ENCODE measurements around the gene ITPR1. TPM values are rescaled to one million over a fixed set of nuclear protein-coding genes. Genes with fewer than 3 reads are reported as not detected.

The ITPR1 gene
- total RNA-seq, 4 donors from 2014 or later, result 56.1 to 71.2 (median 61.9) TPM

- Histone ChIP-seq H3K27me3 (no peaks in the 10 kb centered on the region), H3K4me3 (no peak overlapping the region), H3K9me3 (no peaks in the 10 kb centered on the region), H3K4me1 (no peaks in the 10 kb centered on the region), H3K27ac (no peak overlapping the region), H3K36me3 (no peaks in the 10 kb centered on the region)
- DNase-seq (ENCODE audit: low spot score in 2 of 2), result no peak
- whole genome bisulfite sequencing, 2 donors, result 88 to 96% methylated on average over 1 of the region's 1 CpG
- TF ChIP-seq CTCF (IDR thresholded peaks at IDR 0.05) (no peak), POLR2A (IDR thresholded peaks at IDR 0.05) (no peak), EP300 (IDR thresholded peaks at IDR 0.05) (no peak)
Measured at GRCh38 chr3:4571690-4572334, 78.7 kb downstream of the ITPR1 start.

DNA sequence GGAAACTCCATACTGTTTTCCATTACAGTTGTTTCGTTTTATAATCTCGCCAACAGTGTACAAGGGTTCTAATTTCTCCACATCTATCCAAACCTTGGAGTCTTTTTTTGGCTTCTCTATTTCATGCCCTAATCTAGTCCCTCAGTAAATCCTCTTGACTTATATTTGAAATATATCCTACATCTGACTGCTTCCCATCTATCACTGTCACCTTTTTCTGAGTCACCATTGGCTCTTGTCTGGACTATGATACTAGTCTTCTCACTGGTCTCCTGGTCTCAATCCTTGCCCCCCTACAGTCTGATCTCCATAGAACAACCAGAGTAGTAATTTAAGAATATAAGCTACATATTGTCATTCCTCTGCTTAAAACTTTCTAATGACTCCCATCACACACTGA is 80.0 kb downstream of the ITPR1 start:
- Histone ChIP-seq H3K4me1 (no peaks in the 10 kb centered on the region), H3K36me3 (no peaks in the 10 kb centered on the region), H3K4me3 (no peak overlapping the region), H3K27ac (no peak overlapping the region), H3K27me3 (no peaks in the 10 kb centered on the region), H3K9me3 (no peaks in the 10 kb centered on the region)
- DNase-seq (ENCODE audit: low spot score in 2 of 2), result no peak
- WGBS, 2 donors, result 97% methylated on average over 2 of the region's 2 CpGs
- TF ChIP-seq EP300 (IDR thresholded peaks at IDR 0.05) (no peak), CTCF (IDR thresholded peaks at IDR 0.05) (no peak)

GRCh38 chr3:4574426-4574965 is 81.3 kb downstream of the ITPR1 start:
- DNase-seq (ENCODE audit: low spot score in 2 of 2), result no peak
- Histone ChIP-seq H3K27me3 (no peaks in the 10 kb centered on the region), H3K4me3 (no peak overlapping the region), H3K27ac (no peak overlapping the region), H3K9me3 (no peaks in the 10 kb centered on the region), H3K36me3 (no peaks in the 10 kb centered on the region), H3K4me1 (no peaks in the 10 kb centered on the region)
- TF ChIP-seq EP300 (IDR thresholded peaks at IDR 0.05), result no peak
- TF ChIP-seq POLR2A (IDR thresholded peaks at IDR 0.05), result no peak
- TF ChIP-seq CTCF (IDR thresholded peaks at IDR 0.05), result no peak
- 53 to 56% methylated on average over 6 of the region's 6 CpGs for WGBS, 2 donors

DNA sequence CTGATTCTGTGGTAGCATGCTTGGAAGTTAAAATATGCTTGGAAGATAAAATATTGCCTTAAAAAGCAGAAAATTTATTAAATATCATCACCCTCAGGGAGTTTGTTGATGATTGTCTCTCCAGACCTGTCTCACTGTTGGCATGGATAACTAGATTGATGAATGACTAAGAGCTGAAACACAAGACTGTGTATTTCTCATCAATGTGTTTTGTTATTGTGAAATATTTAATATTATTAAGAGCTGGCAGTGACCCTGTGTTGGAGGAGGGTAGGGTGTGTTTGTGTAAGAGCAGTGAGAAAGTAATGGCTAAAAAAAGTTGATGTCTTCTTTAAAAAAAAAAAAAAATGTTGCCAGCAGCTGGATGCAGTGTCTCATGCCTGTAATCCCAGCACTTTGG is 82.2 kb downstream of the ITPR1 start:
- Histone ChIP-seq H3K4me1 (no peaks in the 10 kb centered on the region), H3K27ac (no peak overlapping the region), H3K27me3 (no peaks in the 10 kb centered on the region), H3K4me3 (no peak overlapping the region), H3K9me3 (no peaks in the 10 kb centered on the region), H3K36me3 (no peaks in the 10 kb centered on the region)
- TF ChIP-seq POLR2A (IDR thresholded peaks at IDR 0.05), result no peak
- no peak for TF ChIP-seq EP300 (IDR thresholded peaks at IDR 0.05)
- TF ChIP-seq CTCF (IDR thresholded peaks at IDR 0.05), result no peak
- DNase-seq (ENCODE audit: low spot score in 2 of 2), result no peak

DNA sequence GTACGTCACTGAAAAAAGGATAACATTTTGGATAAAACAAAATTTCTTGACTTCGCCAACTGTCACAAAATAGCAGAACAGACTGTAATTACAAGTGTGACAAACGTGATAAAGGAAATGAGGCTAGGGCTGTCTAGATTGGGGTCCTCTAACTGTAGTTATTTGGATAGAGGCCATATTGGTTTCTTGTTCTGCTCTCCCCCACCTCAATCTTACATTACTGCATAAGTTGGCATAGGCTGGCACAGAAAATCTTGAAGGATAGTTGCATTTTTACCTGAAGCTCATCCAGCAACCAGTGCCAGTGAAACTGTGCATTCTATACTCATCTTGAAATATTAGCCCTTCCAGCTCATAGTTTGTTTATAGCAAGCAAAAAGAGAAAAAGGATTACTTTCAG is 84.6 kb downstream of the ITPR1 start:
- DNase-seq (ENCODE audit: low spot score in 2 of 2), result no peak
- Histone ChIP-seq H3K9me3 (no peaks in the 10 kb centered on the region), H3K27ac (no peak overlapping the region), H3K27me3 (no peaks in the 10 kb centered on the region), H3K4me1 (peaks cover 0 to 16% (median 2%) of the 10 kb centered on the region in 4 donors), H3K36me3 (no peaks in the 10 kb centered on the region), H3K4me3 (no peak overlapping the region)
- 66 to 79% methylated on average over 3 of the region's 3 CpGs for WGBS, 2 donors
- no peak for TF ChIP-seq POLR2A (IDR thresholded peaks at IDR 0.05)
- TF ChIP-seq EP300 (IDR thresholded peaks at IDR 0.05), result no peak
